ENCODE measurements around the gene LRRC27.
"Not testable (repeated sequence)": the region's sequence is repeated elsewhere in the genome, so short reads cannot be mapped to it uniquely, and the experiment has no call there.

The LRRC27 gene

DNA sequence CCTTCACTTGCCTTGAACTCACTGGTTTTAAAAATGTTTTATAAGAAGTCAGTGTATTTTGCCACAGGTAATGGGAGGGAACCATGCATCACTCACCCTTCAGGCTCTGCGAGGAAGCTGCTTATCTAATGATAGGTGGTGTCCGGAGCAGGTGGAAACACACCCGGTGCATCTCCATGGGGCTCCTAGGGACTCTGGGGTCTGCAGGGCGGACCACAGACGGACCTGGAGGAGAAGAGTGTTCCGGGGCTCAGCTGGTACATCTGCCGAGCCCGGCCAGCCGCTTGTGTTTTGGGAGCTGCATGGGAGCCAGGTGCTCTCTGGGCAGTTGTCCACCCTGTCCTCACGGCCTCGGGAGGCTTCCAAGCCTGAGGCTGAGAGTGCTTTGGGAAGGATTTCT, 7.3 kb downstream of the LRRC27 start:
- no peak for DNase-seq

DNA sequence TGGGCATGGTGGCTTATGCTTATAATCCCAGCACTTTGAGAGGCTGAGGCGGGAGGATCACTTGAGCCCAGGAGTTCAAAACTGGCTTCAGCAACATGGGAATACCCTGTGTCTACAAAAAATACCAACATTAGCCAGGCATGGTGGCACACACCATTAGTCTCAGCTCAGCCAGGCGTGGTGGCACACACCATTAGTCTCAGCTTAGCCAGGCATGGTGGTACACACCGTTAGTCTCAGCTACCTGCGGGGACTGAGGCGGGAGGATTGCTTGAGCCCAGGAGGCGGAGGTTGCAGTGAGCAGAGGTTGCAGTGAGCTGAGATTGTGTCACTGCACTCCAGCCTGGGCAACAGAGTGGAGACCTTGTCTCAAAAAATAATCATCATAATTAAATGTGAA, 9.0 kb downstream of the LRRC27 start:
- no peak for DNase-seq

DNA sequence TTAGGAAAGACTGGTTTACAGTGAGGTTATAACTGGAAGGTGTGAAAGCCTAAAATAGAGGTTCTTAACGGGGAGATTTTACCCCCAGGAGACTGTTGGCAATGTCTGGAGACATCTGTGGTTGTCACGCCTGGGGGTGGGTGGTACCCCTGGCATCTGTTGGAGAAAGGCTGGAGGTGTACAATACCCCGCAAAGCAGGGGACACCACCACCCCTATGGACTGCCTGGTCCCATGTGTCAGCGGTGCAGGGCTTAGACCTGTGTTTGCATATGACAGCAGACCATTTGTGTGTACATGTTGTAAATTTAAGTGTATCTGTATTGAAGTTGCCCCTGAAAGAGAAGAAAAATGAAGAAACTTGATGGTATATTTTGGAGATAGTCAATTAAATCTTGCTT, 9.8 kb downstream of the LRRC27 start:
- no peak for DNase-seq

DNA sequence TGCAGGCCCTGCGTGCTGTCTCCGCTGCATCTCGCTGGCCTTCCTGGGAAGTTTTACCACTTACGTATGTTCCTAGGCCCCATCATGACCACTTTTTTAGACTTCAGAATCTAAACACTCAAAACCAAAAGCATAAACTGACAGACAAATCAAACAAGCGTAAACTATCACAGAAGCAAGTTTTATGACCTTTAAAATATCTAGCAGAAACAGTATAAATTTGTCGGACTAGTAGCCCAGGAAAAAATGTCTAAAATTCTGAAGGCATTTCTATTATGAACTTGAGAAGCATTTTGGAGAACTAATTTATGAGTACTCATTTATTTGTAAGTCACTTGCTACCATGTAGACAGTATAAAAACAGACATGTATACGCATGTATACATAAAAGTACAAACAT, 10.6 kb downstream of the LRRC27 start:
- DNase-seq, result no peak

DNA sequence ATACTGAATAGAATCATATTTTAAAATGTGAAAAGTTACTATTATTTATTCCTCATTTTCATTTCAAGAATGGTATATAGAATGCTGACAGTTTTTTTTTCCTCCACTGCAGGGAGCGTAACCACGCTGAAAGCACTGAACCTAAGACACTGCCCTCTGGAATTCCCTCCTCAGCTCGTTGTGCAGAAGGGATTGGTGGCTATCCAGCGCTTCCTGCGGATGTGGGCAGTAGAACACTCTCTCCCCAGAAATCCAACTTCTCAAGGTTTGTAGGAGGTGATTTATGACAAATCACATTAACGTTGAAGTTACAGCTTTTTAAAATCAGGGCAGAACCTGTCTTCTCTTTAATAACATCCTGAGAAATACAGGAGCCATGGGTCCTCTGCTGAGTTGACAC, 12.4 kb downstream of the LRRC27 start:
- DNase-seq, result no peak

DNA sequence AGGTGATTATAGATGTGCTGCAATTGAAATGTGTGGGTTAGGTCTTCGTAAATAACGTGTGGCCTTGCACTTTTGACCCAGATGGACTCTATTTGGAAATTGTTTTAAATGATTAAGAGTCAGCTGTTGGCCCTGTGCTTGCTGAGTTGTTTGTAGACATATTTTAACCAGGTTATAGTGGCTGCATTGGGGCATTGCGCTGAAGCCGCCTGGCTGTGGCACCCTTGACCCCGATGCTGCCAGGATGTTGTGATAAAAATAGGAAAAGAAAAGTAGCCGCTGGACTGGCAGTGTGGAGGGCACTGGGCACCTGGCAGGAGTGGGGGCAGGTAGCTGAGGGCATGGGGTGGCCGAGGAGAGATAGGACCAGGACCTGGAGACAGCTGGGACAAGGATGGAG, 13.4 kb downstream of the LRRC27 start:
- DNase-seq, result no peak

DNA sequence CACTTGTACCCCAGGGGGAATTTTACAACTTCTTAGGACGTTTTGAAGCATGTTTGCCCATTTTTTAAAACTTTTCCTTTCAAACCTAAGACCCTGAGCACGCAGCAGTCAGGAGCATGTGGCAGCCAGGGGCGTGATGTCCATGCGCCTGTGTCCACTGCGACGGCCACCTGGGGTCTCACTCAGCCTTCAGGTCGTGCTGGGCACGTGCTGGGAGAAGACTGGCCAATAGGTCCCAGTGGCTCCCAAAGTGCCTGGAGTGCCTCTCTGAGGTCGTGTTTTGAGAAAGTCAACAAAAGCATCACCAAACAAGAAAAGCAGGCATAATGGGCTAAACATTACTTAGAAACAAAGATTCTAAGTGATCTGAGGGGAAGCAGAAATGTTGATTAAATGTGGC, 14.8 kb downstream of the LRRC27 start:
- DNase-seq, result no peak

- DNase-seq, result no peak
These were observed 15.4 kb downstream of the LRRC27 start for GRCh38 chr10:132347211-132347930.

GRCh38 chr10:132347931-132348267, 15.9 kb downstream of the LRRC27 start:
- DNase-seq, result no peak

- no peak for DNase-seq
These were observed 17.8 kb downstream of the LRRC27 start for GRCh38 chr10:132349766-132350165.

DNA sequence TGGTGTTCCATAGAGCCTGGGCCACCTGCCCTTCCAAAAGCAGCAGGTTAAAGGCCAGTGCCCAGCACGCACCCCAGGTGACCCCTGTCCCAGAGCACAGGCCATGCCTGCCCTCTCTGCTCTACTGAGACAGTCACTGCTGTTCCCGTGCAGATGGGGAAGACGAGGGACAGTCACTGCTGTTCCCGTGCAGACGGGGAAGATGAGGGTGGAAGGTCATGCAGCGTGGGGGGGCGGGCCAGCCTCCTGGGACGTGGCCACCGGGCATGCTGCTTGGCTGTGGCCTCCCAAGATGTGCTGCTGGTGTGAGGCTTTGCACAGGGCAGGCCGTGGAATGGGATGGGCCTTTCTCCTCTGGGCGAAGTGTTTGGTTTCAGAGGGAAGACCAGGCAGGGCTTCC, 18.4 kb downstream of the LRRC27 start:
- no peak for DNase-seq

DNA sequence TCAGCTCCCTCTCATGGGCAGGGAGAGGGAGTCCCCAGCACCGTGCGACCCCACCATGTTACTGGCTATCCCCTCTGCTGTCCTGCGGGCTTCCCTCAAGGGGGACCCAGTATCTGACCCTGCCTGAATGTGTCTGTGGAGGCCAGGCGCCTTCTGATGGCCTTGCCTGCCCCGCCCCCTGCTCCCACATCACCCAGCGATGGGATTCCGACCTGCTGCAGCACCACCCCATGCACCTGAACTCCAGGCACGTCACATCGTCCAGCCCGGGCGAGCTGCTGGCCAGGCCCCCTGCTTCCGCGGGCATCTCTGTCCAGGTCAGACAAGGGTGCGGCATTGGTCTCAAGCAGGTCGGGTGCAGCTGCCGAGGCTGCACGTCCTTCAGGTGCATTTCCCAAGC, 19.0 kb downstream of the LRRC27 start:
- no peak for DNase-seq

- DNase-seq, result no peak
These were observed 19.6 kb downstream of the LRRC27 start for GRCh38 chr10:132351611-132352010.

DNA sequence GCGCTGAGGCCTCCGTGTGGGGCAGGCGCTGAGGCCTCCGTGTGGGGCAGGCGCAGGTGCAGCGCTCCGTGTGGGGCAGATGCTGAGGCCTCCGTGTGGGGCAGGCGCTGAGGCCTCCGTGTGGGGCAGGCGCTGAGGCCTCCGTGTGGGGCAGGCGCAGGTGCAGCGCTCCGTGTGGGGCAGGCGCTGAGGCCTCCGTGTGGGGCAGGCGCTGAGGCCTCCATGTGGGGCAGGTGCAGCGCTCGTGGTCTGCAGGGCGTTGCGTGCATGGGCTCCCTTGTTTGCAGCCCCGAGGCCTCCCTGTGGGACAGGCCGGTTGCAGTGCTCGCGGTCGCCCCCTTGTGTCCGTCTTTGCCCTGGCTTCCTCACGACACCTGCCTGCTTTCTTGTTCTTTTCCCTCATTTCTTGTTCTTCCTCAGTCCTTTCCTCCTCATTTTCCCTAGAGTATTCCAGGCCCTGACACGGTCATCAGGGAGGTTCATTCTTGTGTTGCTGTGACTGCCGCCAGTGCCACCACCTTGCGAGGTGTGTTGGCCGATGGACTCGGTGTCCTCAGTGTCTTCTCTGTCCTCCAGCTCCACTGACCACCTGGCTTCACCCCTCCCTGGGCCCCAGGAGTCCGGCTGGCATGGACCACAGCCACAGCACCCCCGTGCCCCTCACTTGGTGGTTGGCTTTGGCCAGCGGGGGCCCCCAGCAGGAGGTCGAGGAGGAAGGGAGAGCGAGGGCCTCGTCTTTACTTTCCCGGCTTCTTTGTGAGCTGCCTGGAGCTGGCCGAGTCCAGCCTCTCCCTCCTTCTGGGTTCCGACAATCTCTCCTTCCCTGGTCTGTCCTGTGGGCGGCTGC, 20.7 kb downstream of the LRRC27 start:
- DNase-seq, result not testable (repeated sequence)

- no peak for DNase-seq
These were observed 21.7 kb downstream of the LRRC27 start for GRCh38 chr10:132353456-132354355.

DNA sequence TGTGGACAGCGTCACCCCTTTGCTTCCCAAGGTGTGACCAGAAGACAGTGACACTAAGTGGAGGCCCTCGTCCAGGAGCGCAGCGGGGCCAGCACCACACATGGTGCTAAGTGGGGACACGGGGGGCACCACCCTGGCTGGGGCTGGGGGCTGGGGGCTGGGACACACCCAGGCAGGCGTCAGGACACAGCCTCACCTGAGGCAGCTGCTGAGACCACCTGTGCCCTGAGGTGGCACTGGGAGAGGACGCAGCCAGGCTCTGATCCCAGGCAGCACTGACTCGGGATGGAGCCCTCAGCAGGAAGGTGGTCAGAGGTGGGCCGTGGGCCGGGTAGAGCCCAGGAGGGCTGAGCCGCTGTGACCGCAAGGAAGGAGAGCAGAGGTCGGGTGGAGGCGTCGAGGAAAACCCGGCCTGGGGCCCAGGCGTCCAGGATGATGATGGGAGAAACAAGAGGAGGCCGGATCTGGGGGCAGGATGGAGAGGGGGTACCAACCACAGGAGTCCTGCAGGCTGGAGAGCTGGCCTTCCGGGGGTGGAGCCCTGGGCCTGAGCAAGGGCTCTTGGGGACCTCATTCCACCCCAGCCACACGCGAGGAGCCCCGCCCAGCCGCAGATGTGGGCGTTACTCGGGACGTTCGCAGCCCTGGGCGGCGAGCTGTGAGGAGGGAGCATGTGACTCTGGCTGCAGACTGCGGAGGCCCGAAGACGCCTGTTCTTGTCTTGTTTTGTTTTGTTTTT, 22.5 kb downstream of the LRRC27 start:
- no peak for DNase-seq

DNA sequence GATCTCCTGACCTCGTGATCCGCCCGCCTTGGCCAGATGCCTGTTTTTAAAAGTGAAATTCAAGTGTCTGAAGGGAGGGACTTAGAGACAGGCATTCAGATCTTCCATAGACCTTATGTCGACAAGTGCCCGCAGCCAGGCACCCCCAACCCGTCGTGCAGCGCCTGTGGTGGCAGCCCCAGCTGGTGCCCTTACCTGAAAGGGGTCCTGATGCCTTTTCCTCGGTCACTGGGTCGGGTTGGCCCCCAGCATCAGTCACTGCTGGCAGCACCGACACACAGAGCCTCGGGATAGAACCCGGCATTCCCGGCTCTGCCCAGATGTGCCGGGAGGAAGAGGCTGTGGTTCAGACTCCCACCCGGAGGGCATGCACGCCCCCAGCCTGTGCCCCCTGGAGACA, 23.3 kb downstream of the LRRC27 start:
- DNase-seq, result no peak

GRCh38 chr10:132355754-132356153, 23.8 kb downstream of the LRRC27 start:
- DNase-seq, result no peak

GRCh38 chr10:132356621-132357195, 24.7 kb downstream of the LRRC27 start:
- no peak for DNase-seq

GRCh38 chr10:132357286-132358058, 25.5 kb downstream of the LRRC27 start:
- no peak for DNase-seq

- DNase-seq, result no peak
These were observed 27.5 kb downstream of the LRRC27 start for GRCh38 chr10:132359305-132360040.
